Right lobe of liver (tissue), 6 donors: ENCODE measurements around the gene TBC1D13. TPM values are rescaled to one million over a fixed set of nuclear protein-coding genes. Genes with fewer than 3 reads are reported as not detected.

Experiments
- ATAC-seq, 4 donors: fragments of 200-7000 bp; cut with Tn5 transposase; one replicate each; pipeline ENCODE4 v1.9.1; 2020; ENCODE audit warnings: mild to moderate bottlenecking in 4 of 4, moderate library complexity in 4 of 4
- DNase-seq, 3 donors: peaks; one replicate each; pipeline ENCODE4 v3.0.0-alpha.2; 2020
- H3K27ac ChIP-seq, 3 donors: fragments of 200-600 bp; one replicate each; pipeline ENCODE4 v1.8.0; 2022
- H3K27me3 ChIP-seq, 2 donors: fragments of 200-600 bp; one replicate each; pipeline ENCODE4 v1.8.0; 2022
- H3K36me3 ChIP-seq, 4 donors: fragments of 200-600 bp; sonication (generic) in 1 of 4; one replicate each; pipeline versions ENCODE4 v1.5.1 to v1.8.0; 2017 to 2022; ENCODE audit warnings: control low read depth in 1 of 4
- H3K4me1 ChIP-seq, 4 donors: fragments of 200-600 bp; sonication (generic) in 1 of 4; one replicate each; pipeline versions ENCODE4 v1.5.1 to v1.8.0; 2017 to 2022; ENCODE audit warnings: control low read depth in 1 of 4
- H3K4me3 ChIP-seq, 3 donors: fragments of 200-600 bp; one replicate each; pipeline ENCODE4 v1.8.0; 2022
- H3K9me3 ChIP-seq, 4 donors: fragments of 200-600 bp; sonication (generic) in 1 of 4; one replicate each; pipeline versions ENCODE4 v1.5.1 to v1.8.0; 2017 to 2022; ENCODE audit warnings: control low read depth in 1 of 4
- POLR2A ChIP-seq: fragments of 450-650 bp; IDR thresholded peaks from one replicate; pipeline ENCODE4 v1.6.1; 2017; ENCODE audit warnings: antibody characterized with exemption, mild to moderate bottlenecking
- WGBS: methylation state at CpG from one replicate; pipeline ENCODE4 v1.1.6; 2018; ENCODE audit warnings: low coverage, low lambda C conversion rate; ENCODE audit not compliant: insufficient coverage; ENCODE audit errors: missing lambda C conversion rate; 5-methylcytosine and 5-hydroxymethylcytosine counted together
- intact Hi-C, 2 donors: fragments of 100-400 bp; cut with DNase I; formaldehyde crosslinking; loops; one replicate each; pipeline versions ENCODE4 v1.11.2 to v1.14.1; 2022
- total RNA-seq, 6 experiments: library from RNA; depleted of rRNA in 2 of 6; stranded (reverse); fragments of >200 nt in 2 of 6; fragmentation: NEBNext Ultra II Directional in 3 of 6; extraction: Animal tissue kit (Norgen Biotek cat#: 25700) in 3 of 6; gene quantifications; one replicate each; pipeline versions ENCODE4 v1.1.0 to v1.2.4, GENCODE V29; 2016 to 2023
- TF ChIP-seq, protein P1 (sequence below), 4 donors: fragments of 200-600 bp in 3 of 4; fragments of 450-650 bp in 1 of 4; IDR thresholded peaks; one replicate each; pipeline versions ENCODE4 v1.5.1 to v1.8.0; 2016 to 2022; ENCODE audit warnings: antibody characterized with exemption in 4 of 4, mild to moderate bottlenecking in 2 of 4
- donor health status: DM: no; HTN: yes; CAD: no.
- donor health status: DM: no; HTN: no; CAD: no.
- donor health status: DM: no; HTN: no; CAD: no.
- donor health status: DM: no; HTN: yes; CAD: no.
- donor health status: DM: no; HTN: yes; CAD: no.

The TBC1D13 gene
- total RNA-seq, 6 experiments from 2014 or later, result 7.3 to 16.0 (median 12.6) TPM

DNA sequence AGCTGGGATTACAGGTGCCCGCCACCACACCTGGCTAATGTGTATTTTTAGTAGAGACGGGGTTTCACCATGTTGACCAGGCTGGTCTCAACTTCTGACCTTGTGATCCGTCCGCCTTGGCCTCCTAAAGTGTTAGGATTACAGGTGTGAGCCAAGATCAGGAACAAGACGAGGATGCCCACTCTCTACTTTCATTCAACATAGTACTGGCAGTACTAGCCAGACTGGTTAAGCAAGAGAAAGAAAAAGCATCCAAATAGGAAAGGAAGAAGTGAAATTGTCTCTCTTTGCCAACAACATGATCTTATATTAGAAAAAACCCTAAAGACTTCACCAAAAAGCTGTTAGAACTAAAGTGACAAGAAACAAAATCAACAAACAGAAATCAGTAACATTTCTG lies 23.8 kb downstream of the TBC1D13 start:
- Histone ChIP-seq H3K27me3 (no peaks in the 10 kb centered on the region), H3K9me3 (no peaks in the 10 kb centered on the region), H3K4me3 (no peak overlapping the region), H3K27ac (no peak overlapping the region), H3K4me1 (no peaks in the 10 kb centered on the region), H3K36me3 (peaks cover 0 to 22% (median 5%) of the 10 kb centered on the region in 4 donors)
- no peak for TF ChIP-seq POLR2A
- TF ChIP-seq, protein P1, sequence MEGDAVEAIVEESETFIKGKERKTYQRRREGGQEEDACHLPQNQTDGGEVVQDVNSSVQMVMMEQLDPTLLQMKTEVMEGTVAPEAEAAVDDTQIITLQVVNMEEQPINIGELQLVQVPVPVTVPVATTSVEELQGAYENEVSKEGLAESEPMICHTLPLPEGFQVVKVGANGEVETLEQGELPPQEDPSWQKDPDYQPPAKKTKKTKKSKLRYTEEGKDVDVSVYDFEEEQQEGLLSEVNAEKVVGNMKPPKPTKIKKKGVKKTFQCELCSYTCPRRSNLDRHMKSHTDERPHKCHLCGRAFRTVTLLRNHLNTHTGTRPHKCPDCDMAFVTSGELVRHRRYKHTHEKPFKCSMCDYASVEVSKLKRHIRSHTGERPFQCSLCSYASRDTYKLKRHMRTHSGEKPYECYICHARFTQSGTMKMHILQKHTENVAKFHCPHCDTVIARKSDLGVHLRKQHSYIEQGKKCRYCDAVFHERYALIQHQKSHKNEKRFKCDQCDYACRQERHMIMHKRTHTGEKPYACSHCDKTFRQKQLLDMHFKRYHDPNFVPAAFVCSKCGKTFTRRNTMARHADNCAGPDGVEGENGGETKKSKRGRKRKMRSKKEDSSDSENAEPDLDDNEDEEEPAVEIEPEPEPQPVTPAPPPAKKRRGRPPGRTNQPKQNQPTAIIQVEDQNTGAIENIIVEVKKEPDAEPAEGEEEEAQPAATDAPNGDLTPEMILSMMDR (IDR thresholded peaks at IDR 0.05), result no peak
- ATAC-seq (no peak), DNase-seq (no peak)
- intact Hi-C loops, result no loop called here
- WGBS, result 57% methylated on average over 4 of the region's 5 CpGs

DNA sequence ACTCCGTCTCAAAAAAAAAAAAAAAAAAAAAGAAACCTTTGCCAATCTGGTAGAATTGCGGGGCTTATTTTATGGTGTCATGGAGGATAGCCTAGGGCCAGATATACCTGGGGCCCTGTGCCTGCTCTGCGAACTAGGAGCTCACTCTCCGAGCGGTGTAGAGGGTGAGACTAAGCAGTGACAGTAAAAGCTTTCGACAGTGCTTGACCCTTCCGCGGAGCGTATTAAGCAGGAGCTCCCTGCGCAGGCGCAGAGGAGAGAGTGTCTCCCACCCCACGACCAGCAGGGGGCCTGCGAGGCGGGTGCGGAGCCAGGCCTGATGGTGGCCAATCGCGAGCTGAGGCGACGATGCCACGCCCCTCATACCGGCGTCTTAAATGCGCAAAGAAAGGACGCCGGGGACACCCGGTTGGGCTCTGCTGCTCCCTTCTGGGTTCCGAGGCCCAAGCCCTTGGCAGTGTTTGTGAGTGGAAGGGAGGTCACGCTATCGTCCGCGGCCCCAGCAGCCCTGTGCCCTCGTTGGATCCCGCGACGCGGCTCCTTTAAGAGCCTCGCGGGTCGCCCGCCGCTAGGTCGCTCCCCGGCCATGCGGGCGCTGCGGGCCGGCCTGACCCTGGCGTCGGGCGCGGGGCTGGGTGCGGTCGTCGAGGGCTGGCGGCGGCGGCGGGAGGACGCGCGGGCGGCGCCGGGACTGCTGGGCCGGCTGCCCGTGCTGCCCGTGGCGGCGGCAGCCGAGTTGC lies 31.2 kb downstream of the TBC1D13 start, which contains the start of gene ENDOG:
Gene ENDOG (plus strand): TSS at position 402 of the 740 bp plus-strand sequence. CDS start 185 bp downstream, at position 587.
- H3K4me1 ChIP-seq, result peaks cover 0 to 14% (median 0%) of the 10 kb centered on the region in 4 donors
- peak within 1 kb of the TSS; percentile 61 to 88 (median 75) for H3K27ac ChIP-seq
- H3K9me3 ChIP-seq, result no peaks in the 10 kb centered on the region
- H3K4me3 ChIP-seq, result peak within 1 kb of the TSS; percentile 61 to 75 (median 62)
- TF ChIP-seq, protein P1 (IDR thresholded peaks at IDR 0.05), result peak; percentile 95 to 99 (median 96)
- TF ChIP-seq POLR2A, result peak; percentile 83
- WGBS, result 0% methylated on average over 3 of the region's 70 CpGs
- intact Hi-C loops, result no loop called here
- H3K36me3 ChIP-seq, result peaks cover 0 to 12% (median 1%) of the 10 kb centered on the region in 4 donors
- DNase-seq, result peak; percentile 97 to 98 (median 98)
- no peaks in the 10 kb centered on the region for H3K27me3 ChIP-seq
- peak; percentile 96 to 97 (median 97) for ATAC-seq

DNA sequence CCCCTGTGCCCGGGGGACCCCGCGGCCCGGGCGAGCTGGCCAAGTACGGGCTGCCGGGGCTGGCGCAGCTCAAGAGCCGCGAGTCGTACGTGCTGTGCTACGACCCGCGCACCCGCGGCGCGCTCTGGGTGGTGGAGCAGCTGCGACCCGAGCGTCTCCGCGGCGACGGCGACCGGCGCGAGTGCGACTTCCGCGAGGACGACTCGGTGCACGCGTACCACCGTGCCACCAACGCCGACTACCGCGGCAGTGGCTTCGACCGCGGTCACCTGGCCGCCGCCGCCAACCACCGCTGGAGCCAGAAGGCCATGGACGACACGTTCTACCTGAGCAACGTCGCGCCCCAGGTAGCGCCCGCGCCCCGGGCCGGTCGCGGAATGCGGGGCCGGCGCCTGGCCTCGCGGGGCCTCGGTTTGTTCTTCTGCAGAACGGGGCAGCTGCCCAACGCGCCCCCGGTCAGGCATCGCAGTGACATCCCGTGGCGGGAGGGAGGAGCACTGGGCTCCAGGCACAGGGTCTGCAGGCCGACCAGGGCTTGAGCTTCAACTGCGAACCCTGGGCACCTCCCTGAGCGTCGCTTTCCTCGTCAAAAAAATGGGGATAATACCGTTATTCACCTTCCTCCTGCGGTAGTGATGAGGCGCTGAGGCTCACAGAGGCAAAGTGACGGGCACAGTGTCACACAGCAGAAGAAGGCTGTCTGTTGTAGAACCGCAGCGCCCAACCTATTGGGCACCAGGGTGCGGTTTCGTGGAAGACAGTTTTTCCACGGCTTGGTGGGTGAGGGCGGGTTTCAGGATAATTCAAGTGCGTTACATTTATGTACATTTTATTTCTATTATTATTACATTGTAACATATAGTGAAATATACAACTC lies 32.0 kb downstream of the TBC1D13 start:
- H3K27ac ChIP-seq, result peak overlapping the region in 2 of 3 donors; percentile 61 to 88
- TF ChIP-seq, protein P1 (IDR thresholded peaks at IDR 0.05), result peak in 1 of 4 donors; percentile 12
- TF ChIP-seq POLR2A, result no peak
- no peaks in the 10 kb centered on the region for H3K27me3 ChIP-seq
- intact Hi-C loops, result no loop called here
- peak; percentile 0 to 19 (median 2) for ATAC-seq
- H3K4me1 ChIP-seq, result peaks cover 0 to 19% (median 0%) of the 10 kb centered on the region in 4 donors
- DNase-seq, result peak in 2 of 3 donors; percentile 52 to 68
- WGBS, result 55% methylated on average over 9 of the region's 90 CpGs
- H3K9me3 ChIP-seq, result no peaks in the 10 kb centered on the region
- H3K4me3 ChIP-seq, result peak overlapping the region; percentile 61 to 75 (median 62)
- H3K36me3 ChIP-seq, result peaks cover 0 to 12% (median 1%) of the 10 kb centered on the region in 4 donors
